LHCN-M2 (cell line): Measurements from ENCODE around the gene CRMP1. TPM values are rescaled to one million over a fixed set of nuclear protein-coding genes. Genes with fewer than 3 reads are reported as not detected.

ENCODE experiments used
- DNase-seq: peaks from one replicate; pipeline ENCODE4 v3.0.0-alpha.2; 2012; ENCODE audit warnings: low read depth
- polyA plus RNA-seq: library from polyadenylated mRNA; unstranded; fragments of >200 nt; gene quantifications from one replicate; pipeline ENCODE4 v1.2.1, GENCODE V29; 2012; ENCODE audit warnings: missing spikeins
- total RNA-seq: library from RNA; depleted of rRNA; stranded (reverse); fragments of >200 nt; gene quantifications from 2 replicates; pipeline ENCODE4 v1.2.3, GENCODE V29; 2014; rRNA removed

The CRMP1 gene
- total RNA-seq, result 5.7 and 7.3 TPM in 2 replicates
- polyA plus RNA-seq, result 18.6 TPM

GRCh38 chr4:5893004-5893580, at the start of gene CRMP1:
Gene CRMP1, minus strand, starts transcription at chr4:5893086. Its CDS starts 117 bp downstream, at chr4:5892969.
- DNase-seq, result no peak

- DNase-seq, result no peak
These were observed 48.7 kb upstream of the CRMP1 start for GRCh38 chr4:5941601-5942000.

GRCh38 chr4:5940470-5941203, 47.8 kb upstream of the CRMP1 start:
- peak; percentile 11 for DNase-seq

GRCh38 chr4:5933996-5934831, 41.3 kb upstream of the CRMP1 start:
- DNase-seq, result no peak

GRCh38 chr4:5933116-5933515, 40.2 kb upstream of the CRMP1 start:
- DNase-seq, result no peak

GRCh38 chr4:5932035-5932568, 39.2 kb upstream of the CRMP1 start:
- DNase-seq, result no peak

GRCh38 chr4:5931526-5931925, 38.6 kb upstream of the CRMP1 start:
- DNase-seq, result no peak

- no peak for DNase-seq
These were observed 38.0 kb upstream of the CRMP1 start for GRCh38 chr4:5930876-5931275.

GRCh38 chr4:5930456-5930855, 37.6 kb upstream of the CRMP1 start:
- DNase-seq, result no peak

- no peak for DNase-seq
These were observed 36.0 kb upstream of the CRMP1 start for GRCh38 chr4:5928844-5929420.

GRCh38 chr4:5928274-5928673, 35.4 kb upstream of the CRMP1 start:
- no peak for DNase-seq

- DNase-seq, result no peak
These were observed 34.9 kb upstream of the CRMP1 start for GRCh38 chr4:5927747-5928146.

- no peak for DNase-seq
These were observed 34.2 kb upstream of the CRMP1 start for GRCh38 chr4:5927116-5927515.

GRCh38 chr4:5926598-5926997, 33.7 kb upstream of the CRMP1 start:
- DNase-seq, result no peak

- DNase-seq, result no peak
These were observed 32.7 kb upstream of the CRMP1 start for GRCh38 chr4:5925419-5926200.

GRCh38 chr4:5924461-5925125, 31.7 kb upstream of the CRMP1 start:
- DNase-seq, result no peak

- no peak for DNase-seq
These were observed 30.5 kb upstream of the CRMP1 start for GRCh38 chr4:5923376-5923775.

GRCh38 chr4:5922556-5922955, 29.7 kb upstream of the CRMP1 start:
- DNase-seq, result no peak

GRCh38 chr4:5921981-5922380, 29.1 kb upstream of the CRMP1 start:
- DNase-seq, result no peak
